Measurements from ENCODE around the gene TSPAN31. TPM values are rescaled to one million over a fixed set of nuclear protein-coding genes. Genes with fewer than 3 reads are reported as not detected.
"Not testable (repeated sequence)": the region's sequence is repeated elsewhere in the genome, so short reads cannot be mapped to it uniquely, and the experiment has no call there.

Gene TSPAN31
- total RNA-seq, 3 donors from 2014 or later = 55.5 to 107 (median 73.1) TPM

DNA sequence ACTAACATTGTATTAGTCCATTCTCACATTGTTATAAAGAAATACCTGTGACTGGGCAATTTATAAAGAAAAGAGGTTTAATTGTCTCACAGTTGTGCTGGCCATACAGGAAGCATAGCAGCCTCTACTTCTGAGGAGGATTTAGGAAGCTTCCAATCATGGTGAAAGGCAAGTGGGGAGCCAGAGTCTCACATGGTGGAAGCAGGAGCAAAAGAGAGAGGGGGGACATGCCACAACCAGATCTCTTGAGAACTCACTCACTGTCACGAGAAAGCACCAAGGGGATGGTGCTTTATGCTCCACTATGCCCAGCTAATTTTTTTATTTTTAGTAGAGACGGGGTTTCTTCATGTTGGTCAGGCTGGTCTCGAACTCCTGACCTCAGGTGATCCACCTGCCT is 37.6 kb upstream of the TSPAN31 start:
- no peaks in the 10 kb centered on the region for H3K4me1 ChIP-seq
- H3K27ac ChIP-seq = no peak overlapping the region
- peaks cover 0 to 6% of the 10 kb centered on the region in 2 donors for H3K9me3 ChIP-seq
- DNase-seq (ENCODE audit: low spot score in 2 of 2) = no peak
- peaks cover 3% of the 10 kb centered on the region for H3K36me3 ChIP-seq
- H3K27me3 ChIP-seq = no peaks in the 10 kb centered on the region
- intact Hi-C loops (cut with DNase I; ENCODE audit: low total_unique reads) = no loop called here
- TF ChIP-seq POLR2AphosphoS5 (IDR thresholded peaks at IDR 0.05) (no peak), POLR2A (IDR thresholded peaks at IDR 0.05) (no peak), CTCF (IDR thresholded peaks at IDR 0.05) (no peak)
- no peak overlapping the region for H3K4me3 ChIP-seq

DNA sequence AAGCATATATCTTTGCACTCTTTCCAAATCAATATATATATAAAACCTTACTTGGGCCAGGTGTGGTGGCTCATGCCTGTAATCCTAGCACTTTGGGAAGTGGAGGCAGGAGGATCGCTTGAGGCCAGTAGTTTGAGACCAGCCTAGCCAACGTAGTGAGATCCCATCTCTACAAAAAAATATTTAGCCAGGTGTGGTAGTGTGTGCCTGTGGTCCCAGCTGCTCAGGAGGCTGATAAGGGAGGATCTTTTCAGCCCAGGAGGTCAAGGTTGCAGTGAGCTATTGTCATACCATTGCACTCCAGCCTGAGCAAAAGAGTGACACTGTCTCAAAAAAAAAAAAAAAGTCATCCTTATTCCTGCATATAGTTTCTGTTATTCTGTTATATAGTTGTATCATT is 36.5 kb upstream of the TSPAN31 start:
- no peak overlapping the region for H3K4me3 ChIP-seq
- H3K36me3 ChIP-seq = no peaks in the 10 kb centered on the region
- H3K27ac ChIP-seq = no peak overlapping the region
- peak in 1 of 2 donors; percentile 10 for DNase-seq (ENCODE audit: low spot score in 2 of 2)
- TF ChIP-seq POLR2AphosphoS5 (IDR thresholded peaks at IDR 0.05) = no peak
- no peak for TF ChIP-seq CTCF (IDR thresholded peaks at IDR 0.05)
- TF ChIP-seq POLR2A (IDR thresholded peaks at IDR 0.05) = no peak
- peaks cover 0 to 6% of the 10 kb centered on the region in 2 donors for H3K9me3 ChIP-seq
- no peaks in the 10 kb centered on the region for H3K27me3 ChIP-seq
- no peaks in the 10 kb centered on the region for H3K4me1 ChIP-seq
- intact Hi-C loops (cut with DNase I; ENCODE audit: low total_unique reads) = no loop called here

GRCh38 chr12:57712701-57713100 is 32.1 kb upstream of the TSPAN31 start:
- TF ChIP-seq POLR2A (IDR thresholded peaks at IDR 0.05) (no peak), POLR2AphosphoS5 (IDR thresholded peaks at IDR 0.05) (no peak), CTCF (IDR thresholded peaks at IDR 0.05) (no peak)
- no peaks in the 10 kb centered on the region for H3K4me1 ChIP-seq
- H3K4me3 ChIP-seq = no peak overlapping the region
- H3K36me3 ChIP-seq = no peaks in the 10 kb centered on the region
- no peaks in the 10 kb centered on the region for H3K27me3 ChIP-seq
- H3K27ac ChIP-seq = no peak overlapping the region
- no peaks in the 10 kb centered on the region for H3K9me3 ChIP-seq
- peak in 1 of 2 donors; percentile 5 for DNase-seq (ENCODE audit: low spot score in 2 of 2)
- intact Hi-C loops (cut with DNase I; ENCODE audit: low total_unique reads) = no loop called here

- peaks cover 5% of the 10 kb centered on the region for H3K36me3 ChIP-seq
- intact Hi-C loops (cut with DNase I; ENCODE audit: low total_unique reads) = no loop called here
- H3K9me3 ChIP-seq = no peaks in the 10 kb centered on the region
- no peaks in the 10 kb centered on the region for H3K4me1 ChIP-seq
- TF ChIP-seq CTCF (IDR thresholded peaks at IDR 0.05) = no peak
- TF ChIP-seq POLR2AphosphoS5 (IDR thresholded peaks at IDR 0.05) = no peak
- no peak for TF ChIP-seq POLR2A (IDR thresholded peaks at IDR 0.05)
- no peaks in the 10 kb centered on the region for H3K27me3 ChIP-seq
- peak in 1 of 2 donors; percentile 11 for DNase-seq (ENCODE audit: low spot score in 2 of 2)
- no peak overlapping the region for H3K27ac ChIP-seq
- no peak overlapping the region for H3K4me3 ChIP-seq
Observed at GRCh38 chr12:57713209-57713608, 31.6 kb upstream of the TSPAN31 start.

DNA sequence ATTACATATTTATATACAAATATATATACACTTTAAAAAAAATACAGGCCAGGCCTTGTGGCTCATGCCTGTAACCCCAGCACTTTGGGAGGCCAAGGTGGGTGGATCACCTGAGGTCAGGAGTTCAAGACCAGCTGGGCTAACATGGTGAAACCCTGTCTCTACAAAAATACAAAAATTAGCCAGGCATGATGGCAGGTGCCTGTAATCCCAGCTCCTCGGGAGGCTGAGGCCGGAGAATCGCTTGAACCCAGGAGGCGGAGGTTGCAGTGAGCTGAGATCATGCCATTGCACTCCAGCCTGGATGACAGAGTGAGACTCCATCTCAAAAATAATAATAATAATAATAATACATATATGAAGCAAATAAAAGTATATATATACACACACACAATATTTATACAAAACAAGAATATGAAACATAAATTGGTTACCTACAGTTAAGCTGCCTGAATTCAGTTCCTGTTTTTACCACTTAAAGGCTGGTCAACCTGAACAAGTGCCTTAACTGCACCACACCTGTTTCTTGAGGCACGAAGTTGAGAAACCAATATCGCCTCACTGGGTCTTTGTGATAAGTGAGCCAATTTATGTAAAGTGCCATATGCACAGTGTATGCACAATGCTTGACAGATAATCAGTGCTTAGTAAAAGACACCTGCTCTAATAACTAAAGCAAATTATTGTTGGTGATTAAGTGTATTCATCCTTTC is 29.6 kb upstream of the TSPAN31 start:
- H3K36me3 ChIP-seq; H3K4me3 ChIP-seq; H3K9me3 ChIP-seq; H3K4me1 ChIP-seq; H3K27me3 ChIP-seq; H3K27ac ChIP-seq; intact Hi-C loops (cut with DNase I; ENCODE audit: low total_unique reads): not testable (repeated sequence)
- peak in 1 of 2 donors; percentile 10 for DNase-seq (ENCODE audit: low spot score in 2 of 2)
